BE2C (cell line): Measurements from ENCODE around the gene RUVBL1.

Source experiments
- DNase-seq: peaks from one replicate; pipeline ENCODE4 v3.0.0-alpha.2; 2020
- H3K27me3 ChIP-seq: fragments of 250-450 bp; sonication (Bioruptor Pico); 2 replicates; pipeline ENCODE4 v1.5.1; 2020; ENCODE audit warnings: mild to moderate bottlenecking
- H3K36me3 ChIP-seq: fragments of 250-450 bp; sonication (Bioruptor Pico); 2 replicates; pipeline ENCODE4 v1.5.1; 2020; ENCODE audit warnings: mild to moderate bottlenecking
- H3K4me1 ChIP-seq: fragments of 250-450 bp; sonication (Bioruptor Pico); 2 replicates; pipeline ENCODE4 v1.5.1; 2020
- H3K4me3 ChIP-seq: 2 replicates; pipeline ENCODE4 v1.5.1; 2011; ENCODE audit warnings: low read depth, low read length
- H3K9me3 ChIP-seq: fragments of 250-450 bp; sonication (Bioruptor Pico); 2 replicates; pipeline ENCODE4 v1.5.1; 2020
- TF ChIP-seq, protein P1 (sequence below): IDR thresholded peaks from 2 replicates; pipeline ENCODE4 v1.5.1; 2012; ENCODE audit warnings: mild to moderate bottlenecking, low read depth, low read length

Gene RUVBL1

GRCh38 chr3:128091586-128091985 lies 32.0 kb downstream of the RUVBL1 start:
- Histone ChIP-seq H3K9me3 (no peaks in the 10 kb centered on the region), H3K4me3 (no peak overlapping the region), H3K36me3 (peaks cover 61% of the 10 kb centered on the region), H3K4me1 (no peaks in the 10 kb centered on the region), H3K27me3 (no peaks in the 10 kb centered on the region)
- TF ChIP-seq, protein P1, sequence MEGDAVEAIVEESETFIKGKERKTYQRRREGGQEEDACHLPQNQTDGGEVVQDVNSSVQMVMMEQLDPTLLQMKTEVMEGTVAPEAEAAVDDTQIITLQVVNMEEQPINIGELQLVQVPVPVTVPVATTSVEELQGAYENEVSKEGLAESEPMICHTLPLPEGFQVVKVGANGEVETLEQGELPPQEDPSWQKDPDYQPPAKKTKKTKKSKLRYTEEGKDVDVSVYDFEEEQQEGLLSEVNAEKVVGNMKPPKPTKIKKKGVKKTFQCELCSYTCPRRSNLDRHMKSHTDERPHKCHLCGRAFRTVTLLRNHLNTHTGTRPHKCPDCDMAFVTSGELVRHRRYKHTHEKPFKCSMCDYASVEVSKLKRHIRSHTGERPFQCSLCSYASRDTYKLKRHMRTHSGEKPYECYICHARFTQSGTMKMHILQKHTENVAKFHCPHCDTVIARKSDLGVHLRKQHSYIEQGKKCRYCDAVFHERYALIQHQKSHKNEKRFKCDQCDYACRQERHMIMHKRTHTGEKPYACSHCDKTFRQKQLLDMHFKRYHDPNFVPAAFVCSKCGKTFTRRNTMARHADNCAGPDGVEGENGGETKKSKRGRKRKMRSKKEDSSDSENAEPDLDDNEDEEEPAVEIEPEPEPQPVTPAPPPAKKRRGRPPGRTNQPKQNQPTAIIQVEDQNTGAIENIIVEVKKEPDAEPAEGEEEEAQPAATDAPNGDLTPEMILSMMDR, result no peak
- DNase-seq, result no peak

- Histone ChIP-seq H3K36me3 (peaks cover 63% of the 10 kb centered on the region), H3K9me3 (no peaks in the 10 kb centered on the region), H3K4me3 (no peak overlapping the region), H3K4me1 (peaks cover 3% of the 10 kb centered on the region; the same call in 1 of the 2 replicates), H3K27me3 (no peaks in the 10 kb centered on the region)
- TF ChIP-seq, protein P1, result no peak
- DNase-seq, result no peak
These were observed 34.5 kb downstream of the RUVBL1 start for GRCh38 chr3:128089135-128089534.

GRCh38 chr3:128084675-128085021 lies 39.0 kb downstream of the RUVBL1 start:
- TF ChIP-seq, protein P1, result no peak
- peaks cover 80% of the 10 kb centered on the region for H3K36me3 ChIP-seq
- DNase-seq, result no peak

DNA sequence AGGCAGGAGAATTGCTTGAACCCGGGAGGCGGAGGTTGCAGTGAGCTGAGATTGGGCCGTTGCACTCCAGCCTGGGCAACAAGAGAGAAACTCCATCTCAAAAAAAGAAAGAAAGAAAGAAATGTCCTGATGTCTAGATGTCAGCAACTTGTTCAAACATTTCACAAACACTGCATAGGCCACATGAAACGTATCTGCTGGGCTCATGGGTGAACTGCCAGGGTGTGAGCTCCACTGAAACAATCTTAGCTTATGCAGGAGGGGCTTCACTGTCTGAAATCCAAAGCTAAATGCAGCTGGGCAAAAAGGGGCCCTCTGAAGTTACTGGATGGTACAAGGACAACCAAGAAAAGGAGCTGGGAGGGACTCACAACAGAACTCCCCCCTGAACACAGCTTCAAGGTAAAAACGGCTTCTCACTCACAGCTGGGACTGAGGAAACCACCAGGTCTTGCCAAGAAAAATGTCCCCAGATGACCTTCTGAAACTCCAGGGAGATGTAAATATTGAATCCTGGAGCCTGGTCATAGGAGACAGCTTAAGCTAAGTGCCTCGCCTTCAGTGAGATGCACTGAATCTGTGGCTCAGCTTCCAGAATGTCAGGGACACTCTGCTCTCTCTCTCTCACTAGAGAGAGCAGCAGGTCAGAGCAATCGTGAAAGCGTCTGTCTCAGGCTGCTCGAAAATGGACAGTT lies 39.5 kb downstream of the RUVBL1 start:
- TF ChIP-seq, protein P1, result no peak
- H3K4me3 ChIP-seq, result no peak overlapping the region
- H3K9me3 ChIP-seq, result no peaks in the 10 kb centered on the region
- DNase-seq, result no peak
- peaks cover 4% of the 10 kb centered on the region; the same call in 1 of the 2 replicates for H3K4me1 ChIP-seq
- peaks cover 81% of the 10 kb centered on the region for H3K36me3 ChIP-seq
- no peaks in the 10 kb centered on the region for H3K27me3 ChIP-seq

More at GRCh38 chr3:128084675-128085021, 39.0 kb downstream of the RUVBL1 start:
- H3K4me1 ChIP-seq, result peaks cover 4% of the 10 kb centered on the region; the same call in 1 of the 2 replicates
- no peak overlapping the region for H3K4me3 ChIP-seq
- H3K9me3 ChIP-seq, result no peaks in the 10 kb centered on the region
- no peaks in the 10 kb centered on the region for H3K27me3 ChIP-seq

- Histone ChIP-seq H3K9me3 (no peaks in the 10 kb centered on the region), H3K4me3 (no peak overlapping the region), H3K27me3 (no peaks in the 10 kb centered on the region), H3K36me3 (peaks cover 81% of the 10 kb centered on the region), H3K4me1 (peaks cover 5% of the 10 kb centered on the region; the same call in 1 of the 2 replicates)
- TF ChIP-seq, protein P1, result no peak
- DNase-seq, result no peak
These were observed 40.2 kb downstream of the RUVBL1 start for GRCh38 chr3:128083396-128083795.

- H3K9me3 ChIP-seq, result no peaks in the 10 kb centered on the region
- no peak overlapping the region for H3K4me3 ChIP-seq
- H3K36me3 ChIP-seq, result peaks cover 78% of the 10 kb centered on the region
- TF ChIP-seq, protein P1, result no peak
- H3K4me1 ChIP-seq, result peaks cover 6% of the 10 kb centered on the region; the same call in 1 of the 2 replicates
- no peaks in the 10 kb centered on the region for H3K27me3 ChIP-seq
- DNase-seq, result no peak
These were observed 41.1 kb downstream of the RUVBL1 start for GRCh38 chr3:128082546-128082945.
